COLO668 (cell line): ENCODE measurements around the gene PRKG1.

Source experiments
- DNase-seq: peaks from one replicate; lab custom pipeline; 2025; ENCODE audit not compliant: unreplicated experiment; lab: John Stamatoyannopoulos, UW

Gene PRKG1

GRCh38 chr10:51903675-51904074, 829.4 kb downstream of the PRKG1 start:
- DNase-seq: no peak

- DNase-seq: no peak
Observed at GRCh38 chr10:51905032-51905431, 830.7 kb downstream of the PRKG1 start.

GRCh38 chr10:51907361-51907760, 833.1 kb downstream of the PRKG1 start:
- DNase-seq: no peak

- DNase-seq: no peak
Observed at GRCh38 chr10:51910189-51910588, 835.9 kb downstream of the PRKG1 start.

GRCh38 chr10:51910596-51910995, 836.3 kb downstream of the PRKG1 start:
- DNase-seq: no peak

GRCh38 chr10:51911723-51912122, 837.4 kb downstream of the PRKG1 start:
- DNase-seq: no peak

- DNase-seq: no peak
Observed at GRCh38 chr10:51915031-51915542, 840.8 kb downstream of the PRKG1 start.

- no peak for DNase-seq
Observed at GRCh38 chr10:51918440-51918839, 844.2 kb downstream of the PRKG1 start.

- DNase-seq: no peak
Observed at GRCh38 chr10:51918884-51919325, 844.6 kb downstream of the PRKG1 start.

- DNase-seq: no peak
Observed at GRCh38 chr10:51920672-51921071, 846.4 kb downstream of the PRKG1 start.

GRCh38 chr10:51924359-51924758, 850.1 kb downstream of the PRKG1 start:
- DNase-seq: no peak

GRCh38 chr10:51926337-51926736, 852.0 kb downstream of the PRKG1 start:
- no peak for DNase-seq

- no peak for DNase-seq
Observed at GRCh38 chr10:51928162-51928561, 853.9 kb downstream of the PRKG1 start.

GRCh38 chr10:51932530-51932929, 858.2 kb downstream of the PRKG1 start:
- no peak for DNase-seq

GRCh38 chr10:51934373-51934772, 860.1 kb downstream of the PRKG1 start:
- no peak for DNase-seq

- no peak for DNase-seq
Observed at GRCh38 chr10:51935341-51935740, 861.1 kb downstream of the PRKG1 start.

GRCh38 chr10:51937308-51938140, 863.2 kb downstream of the PRKG1 start:
- DNase-seq: no peak

GRCh38 chr10:51950371-51950995, 876.2 kb downstream of the PRKG1 start:
- no peak for DNase-seq

GRCh38 chr10:51950996-51951555, 876.8 kb downstream of the PRKG1 start:
- DNase-seq: no peak

GRCh38 chr10:51951601-51952000, 877.3 kb downstream of the PRKG1 start:
- no peak for DNase-seq

GRCh38 chr10:51952056-51952455, 877.8 kb downstream of the PRKG1 start:
- no peak for DNase-seq

- DNase-seq: no peak
Observed at GRCh38 chr10:51955696-51956095, 881.4 kb downstream of the PRKG1 start.
